ENCODE data around the gene B2M. TPM values are rescaled to one million over a fixed set of nuclear protein-coding genes. Genes with fewer than 3 reads are reported as not detected.
A peak's percentile ranks its signal among the peaks of the same experiment; 100 is the strongest.
"Not testable (repeated sequence)": the region's sequence is repeated elsewhere in the genome, so short reads cannot be mapped to it uniquely, and the experiment has no call there.

Gene B2M
- total and polyA plus RNA-seq, 7 donors = 400 to 891 (median 577) TPM

- no peak for DNase-seq
- H3K27ac ChIP-seq = no peak overlapping the region
Measured at GRCh38 chr15:44682211-44682610, 29.1 kb upstream of the B2M start.

GRCh38 chr15:44682809-44683682 lies 28.3 kb upstream of the B2M start:
- 18 to 29% (median 24%) methylated on average over 8 of the region's 8 CpGs for WGBS, 3 donors
- H3K27me3 ChIP-seq (ENCODE audit: insufficient read depth in 3 of 3, low read length in 2 of 3); ATAC-seq; H3K9me3 ChIP-seq; H3K36me3 ChIP-seq (ENCODE audit: insufficient read depth in 1 of 2, low read depth in 1 of 2); H3K27ac ChIP-seq; intact Hi-C loops (cut with DNase I); H3K4me1 ChIP-seq; H3K4me3 ChIP-seq: not testable (repeated sequence)
- DNase-seq = peak; percentile 24 to 62

More at GRCh38 chr15:44682211-44682610, 29.1 kb upstream of the B2M start:
- Histone ChIP-seq H3K4me1 (no peaks in the 10 kb centered on the region), H3K4me3 (no peak overlapping the region), H3K36me3 (ENCODE audit: insufficient read depth in 1 of 2, low read depth in 1 of 2) (no peaks in the 10 kb centered on the region), H3K27me3 (ENCODE audit: insufficient read depth in 3 of 3, low read length in 2 of 3) (no peaks in the 10 kb centered on the region), H3K9me3 (no peaks in the 10 kb centered on the region)
- WGBS, 3 donors = 67 to 69% (median 69%) methylated on average over 2 of the region's 2 CpGs
- intact Hi-C loops (cut with DNase I) = no loop called here
- no peak for ATAC-seq
- TF ChIP-seq CTCF (IDR thresholded peaks at IDR 0.05) = no peak

- WGBS, 3 donors = 75 to 79% (median 78%) methylated on average over 2 of the region's 2 CpGs
- H3K27ac ChIP-seq; H3K4me1 ChIP-seq; H3K27me3 ChIP-seq (ENCODE audit: insufficient read depth in 3 of 3, low read length in 2 of 3); H3K36me3 ChIP-seq (ENCODE audit: insufficient read depth in 1 of 2, low read depth in 1 of 2); DNase-seq; ATAC-seq; H3K9me3 ChIP-seq; H3K4me3 ChIP-seq; intact Hi-C loops (cut with DNase I): not testable (repeated sequence)
Measured at GRCh38 chr15:44689318-44689717, 22.0 kb upstream of the B2M start.

- 40 to 64% (median 43%) methylated on average over 1 of the region's 1 CpG for WGBS, 3 donors
- intact Hi-C loops (cut with DNase I); H3K36me3 ChIP-seq (ENCODE audit: insufficient read depth in 1 of 2, low read depth in 1 of 2); H3K27ac ChIP-seq; H3K27me3 ChIP-seq (ENCODE audit: insufficient read depth in 3 of 3, low read length in 2 of 3); ATAC-seq; H3K4me1 ChIP-seq; H3K4me3 ChIP-seq; H3K9me3 ChIP-seq; DNase-seq: not testable (repeated sequence)
Measured at GRCh38 chr15:44690245-44690644, 21.1 kb upstream of the B2M start.

GRCh38 chr15:44692659-44693058 lies 18.7 kb upstream of the B2M start:
- intact Hi-C loops (cut with DNase I) = no loop called here
- WGBS, 3 donors = 87 to 89% (median 87%) methylated on average over 1 of the region's 1 CpG
- ATAC-seq (no peak), DNase-seq (no peak)
- Histone ChIP-seq H3K36me3 (ENCODE audit: insufficient read depth in 1 of 2, low read depth in 1 of 2) (no peaks in the 10 kb centered on the region), H3K27me3 (ENCODE audit: insufficient read depth in 3 of 3, low read length in 2 of 3) (peaks cover 0 to 4% (median 0%) of the 10 kb centered on the region in 3 donors), H3K4me3 (no peak overlapping the region), H3K9me3 (no peaks in the 10 kb centered on the region), H3K4me1 (no peaks in the 10 kb centered on the region), H3K27ac (no peak overlapping the region)
- TF ChIP-seq CTCF (IDR thresholded peaks at IDR 0.05) = no peak

- ATAC-seq (no peak), DNase-seq (no peak)
- intact Hi-C loops (cut with DNase I) = no loop called here
- H3K4me3 ChIP-seq = no peak overlapping the region
- H3K9me3 ChIP-seq = no peaks in the 10 kb centered on the region
- TF ChIP-seq CTCF (IDR thresholded peaks at IDR 0.05) = no peak
- no peaks in the 10 kb centered on the region for H3K4me1 ChIP-seq
- peaks cover 0 to 4% (median 0%) of the 10 kb centered on the region in 3 donors for H3K27me3 ChIP-seq (ENCODE audit: insufficient read depth in 3 of 3, low read length in 2 of 3)
- WGBS, 3 donors = 75 to 89% (median 82%) methylated on average over 4 of the region's 4 CpGs
- H3K36me3 ChIP-seq (ENCODE audit: insufficient read depth in 1 of 2, low read depth in 1 of 2) = no peaks in the 10 kb centered on the region
- H3K27ac ChIP-seq = no peak overlapping the region
Measured at GRCh38 chr15:44694416-44694815, 16.9 kb upstream of the B2M start.

Measured in psoas muscle (tissue), 8 donors.